C4-2B (cell line): ENCODE measurements around the gene KPTN.

Experiments
- CTCF ChIP-seq: fragments of 450-650 bp; conservative IDR thresholded peaks from 2 replicates; pipeline ENCODE4 v1.5.1; 2017; ENCODE audit warnings: mild to moderate bottlenecking
- ZFX ChIP-seq: fragments of 450-650 bp; IDR thresholded peaks from 2 replicates; pipeline ENCODE4 v1.6.1; 2017

GRCh38 chr19:47521473-47522180, 37.6 kb upstream of the KPTN start:
- no peak for TF ChIP-seq CTCF
- TF ChIP-seq ZFX, result no peak
